Activated T-helper 1 cell treated with anti-CD3 and anti-CD28 coated beads, Interleukin-2, amount 50 U/mL, for 16 hours (primary cell): ENCODE measurements around the gene KCNF1.

ENCODE experiments used
- DNase-seq, 2 donors: peaks; one replicate each; pipeline ENCODE4 v3.0.0-alpha.2; 2020; ENCODE audit warnings: low read depth in 1 of 2, low spot score in 1 of 2

The KCNF1 gene, protein sequence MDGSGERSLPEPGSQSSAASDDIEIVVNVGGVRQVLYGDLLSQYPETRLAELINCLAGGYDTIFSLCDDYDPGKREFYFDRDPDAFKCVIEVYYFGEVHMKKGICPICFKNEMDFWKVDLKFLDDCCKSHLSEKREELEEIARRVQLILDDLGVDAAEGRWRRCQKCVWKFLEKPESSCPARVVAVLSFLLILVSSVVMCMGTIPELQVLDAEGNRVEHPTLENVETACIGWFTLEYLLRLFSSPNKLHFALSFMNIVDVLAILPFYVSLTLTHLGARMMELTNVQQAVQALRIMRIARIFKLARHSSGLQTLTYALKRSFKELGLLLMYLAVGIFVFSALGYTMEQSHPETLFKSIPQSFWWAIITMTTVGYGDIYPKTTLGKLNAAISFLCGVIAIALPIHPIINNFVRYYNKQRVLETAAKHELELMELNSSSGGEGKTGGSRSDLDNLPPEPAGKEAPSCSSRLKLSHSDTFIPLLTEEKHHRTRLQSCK

DNA sequence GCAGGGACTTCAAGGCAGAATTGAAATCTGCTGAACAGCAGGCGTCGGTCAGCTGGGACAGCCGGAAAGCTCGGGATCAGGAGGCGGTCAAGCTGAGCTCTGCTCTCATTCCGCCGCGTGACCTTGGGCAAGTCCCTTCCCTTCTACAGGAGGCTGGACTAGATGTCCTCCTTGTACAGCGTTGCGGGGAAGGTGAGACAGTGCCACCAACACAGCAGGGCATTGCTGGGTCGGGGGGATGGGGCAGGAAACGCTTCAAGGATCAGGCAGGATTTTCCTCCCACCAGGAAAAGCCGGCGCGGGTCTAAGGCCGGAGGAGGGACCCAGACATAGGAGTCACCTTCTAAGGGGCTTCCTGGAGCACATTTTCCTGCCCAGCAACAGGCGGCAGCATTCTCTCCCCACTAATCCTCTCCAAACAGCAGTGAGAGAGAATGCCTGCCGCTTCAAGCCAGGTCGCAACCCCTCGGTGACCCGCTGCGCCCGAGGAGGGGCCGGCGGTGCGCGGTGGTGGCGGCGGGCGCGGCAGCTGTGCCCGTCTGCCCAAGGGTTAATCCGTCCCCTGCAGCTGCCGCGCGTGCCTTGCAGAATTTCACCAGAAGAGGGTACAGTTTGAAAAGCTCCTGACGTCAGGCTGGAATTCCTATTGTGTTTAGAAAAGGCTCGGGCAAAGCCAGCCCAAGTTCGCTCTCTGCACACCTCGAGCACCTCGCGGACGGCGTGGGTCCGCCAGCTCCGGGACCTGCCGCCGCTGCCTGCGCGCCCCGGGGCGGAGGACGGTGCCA is at the start of gene KCNF1:
KCNF1 (plus strand) TSS at position 644 of the 785 bp plus-strand sequence. CDS start 493 bp downstream, outside the sequence.
- DNase-seq, result no peak

DNA sequence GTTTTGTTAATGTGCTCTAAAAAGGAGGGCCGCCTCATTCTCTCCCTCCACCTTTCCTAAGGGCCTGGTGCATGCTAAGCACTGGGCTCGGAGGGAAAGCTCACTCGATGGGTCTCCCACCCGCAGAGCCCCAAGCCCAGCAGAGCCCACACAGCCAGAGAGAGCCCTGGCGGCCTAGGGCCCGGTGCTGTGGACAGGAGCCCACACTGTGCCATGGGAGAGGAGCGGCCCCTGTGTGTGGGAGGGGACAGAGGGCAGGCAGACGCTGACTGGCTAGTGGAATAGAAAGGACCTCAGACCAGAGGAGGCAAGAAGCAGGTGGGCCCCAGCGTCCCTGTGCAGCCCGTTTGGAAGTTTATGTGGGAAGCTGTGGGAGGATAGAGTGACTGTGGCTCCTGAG is 49.4 kb upstream of the KCNF1 start:
- no peak for DNase-seq

DNA sequence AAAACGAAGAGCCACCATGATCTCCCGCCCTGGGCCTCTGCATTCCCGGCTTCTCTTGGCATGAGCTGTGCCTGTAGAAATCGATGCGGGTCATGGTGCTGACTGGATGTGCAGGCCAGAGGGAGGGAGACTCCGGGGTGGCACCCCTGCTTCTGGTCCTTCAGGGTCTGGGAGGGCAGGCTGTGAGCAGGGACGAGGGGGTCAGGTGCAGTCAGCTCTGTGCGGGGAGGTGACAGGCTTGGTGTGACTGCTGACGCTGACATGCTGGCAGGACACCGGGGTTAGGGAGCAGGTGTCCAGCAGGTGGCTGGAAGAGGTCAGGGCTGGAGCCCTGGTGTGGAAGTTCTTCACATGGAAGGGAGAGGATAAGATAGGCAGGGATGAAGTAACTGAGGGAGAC is 48.7 kb upstream of the KCNF1 start:
- no peak for DNase-seq

DNA sequence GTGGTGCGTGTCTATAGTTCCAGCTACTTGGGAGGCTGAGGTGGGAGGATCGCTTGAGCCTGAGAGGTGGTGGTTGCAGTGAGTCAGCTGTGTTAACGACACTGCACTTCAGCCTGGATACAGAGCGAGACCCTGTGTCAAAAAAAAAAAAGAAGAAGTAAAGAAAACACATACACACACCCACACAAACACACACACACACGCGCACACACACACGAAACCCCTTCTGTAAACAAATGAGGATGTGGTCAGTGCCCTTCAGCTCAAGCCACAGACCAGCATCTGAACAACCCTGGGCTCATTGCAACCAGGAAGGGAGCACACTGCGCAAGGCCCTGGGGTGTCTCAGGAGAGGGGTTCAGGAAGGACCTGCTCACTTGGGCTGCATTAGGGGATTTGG is 47.9 kb upstream of the KCNF1 start:
- no peak for DNase-seq

DNA sequence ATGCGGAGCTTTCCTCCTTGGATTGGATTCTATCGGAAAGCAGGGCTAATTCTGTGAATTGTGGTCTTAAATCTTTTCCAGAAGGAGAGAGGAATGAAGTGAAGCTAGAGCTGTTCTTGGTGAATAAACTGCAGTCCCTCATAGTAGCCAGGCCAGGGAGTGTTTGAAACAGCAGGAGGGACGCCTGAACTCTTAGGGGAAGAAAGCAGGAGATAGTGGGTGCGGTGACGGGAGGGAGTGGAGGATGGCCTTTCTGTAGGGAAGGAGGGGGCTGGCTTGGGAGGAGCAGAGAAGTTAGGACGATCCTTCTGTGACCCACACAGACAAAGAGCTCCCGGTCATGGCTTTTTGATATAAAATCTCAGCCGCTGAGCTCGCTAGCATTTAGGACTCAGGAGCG is 47.5 kb upstream of the KCNF1 start:
- DNase-seq, result no peak

DNA sequence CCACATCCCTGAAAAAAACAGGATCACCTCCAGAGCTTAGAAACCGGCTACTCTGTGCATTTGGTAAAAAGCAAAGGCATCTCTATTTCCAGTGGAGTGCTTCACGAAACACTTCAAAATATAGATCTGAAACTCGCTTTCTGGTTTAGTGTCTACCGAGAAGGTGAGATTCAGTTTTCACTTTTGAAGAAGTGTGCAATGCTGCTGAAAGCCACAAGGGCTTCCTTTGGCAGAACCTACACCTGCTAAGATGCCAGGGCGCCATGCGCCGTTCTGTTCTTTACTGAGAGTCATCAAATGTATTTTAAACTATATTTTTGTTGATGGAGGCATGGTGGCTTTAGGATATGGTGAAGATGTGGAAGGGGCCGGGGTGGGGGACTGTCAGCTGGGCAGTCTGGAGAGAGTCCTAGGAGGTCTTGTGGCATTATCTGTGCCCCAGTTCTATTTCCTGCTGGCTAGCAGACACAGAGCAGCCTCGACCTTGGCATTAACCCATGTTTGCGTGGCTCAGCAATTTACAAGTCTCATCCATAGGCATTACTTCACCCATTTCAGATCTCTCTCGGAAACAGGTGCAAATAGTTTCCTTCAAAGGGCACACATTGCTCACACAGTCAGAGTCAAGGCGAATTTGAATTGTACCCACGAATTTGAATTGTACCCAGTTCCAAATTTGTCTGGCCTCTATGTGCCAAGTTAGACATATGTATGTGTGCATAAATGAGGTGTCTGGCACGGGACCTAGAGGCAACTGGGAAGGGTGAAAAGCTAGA is 46.7 kb upstream of the KCNF1 start:
- DNase-seq, result no peak

DNA sequence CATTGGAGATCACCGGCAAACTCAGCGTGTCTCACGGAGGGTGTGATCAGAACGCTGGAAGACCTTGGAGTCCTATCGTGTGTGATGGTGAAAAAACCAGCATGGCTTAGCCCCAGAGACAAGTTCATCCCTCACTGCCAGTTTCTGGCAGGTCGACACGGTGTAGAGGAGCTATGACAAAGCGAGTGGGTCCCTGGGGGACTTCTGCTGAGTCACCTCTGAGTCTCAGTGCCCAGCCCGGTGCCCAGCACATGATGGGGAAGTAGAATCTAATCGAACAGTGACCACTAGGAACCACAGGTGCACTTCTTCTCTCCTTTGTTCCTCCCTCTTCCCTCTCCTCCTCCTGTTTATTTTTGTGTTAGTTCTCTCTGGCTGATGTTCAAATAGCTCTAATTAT is 45.9 kb upstream of the KCNF1 start:
- no peak for DNase-seq

DNA sequence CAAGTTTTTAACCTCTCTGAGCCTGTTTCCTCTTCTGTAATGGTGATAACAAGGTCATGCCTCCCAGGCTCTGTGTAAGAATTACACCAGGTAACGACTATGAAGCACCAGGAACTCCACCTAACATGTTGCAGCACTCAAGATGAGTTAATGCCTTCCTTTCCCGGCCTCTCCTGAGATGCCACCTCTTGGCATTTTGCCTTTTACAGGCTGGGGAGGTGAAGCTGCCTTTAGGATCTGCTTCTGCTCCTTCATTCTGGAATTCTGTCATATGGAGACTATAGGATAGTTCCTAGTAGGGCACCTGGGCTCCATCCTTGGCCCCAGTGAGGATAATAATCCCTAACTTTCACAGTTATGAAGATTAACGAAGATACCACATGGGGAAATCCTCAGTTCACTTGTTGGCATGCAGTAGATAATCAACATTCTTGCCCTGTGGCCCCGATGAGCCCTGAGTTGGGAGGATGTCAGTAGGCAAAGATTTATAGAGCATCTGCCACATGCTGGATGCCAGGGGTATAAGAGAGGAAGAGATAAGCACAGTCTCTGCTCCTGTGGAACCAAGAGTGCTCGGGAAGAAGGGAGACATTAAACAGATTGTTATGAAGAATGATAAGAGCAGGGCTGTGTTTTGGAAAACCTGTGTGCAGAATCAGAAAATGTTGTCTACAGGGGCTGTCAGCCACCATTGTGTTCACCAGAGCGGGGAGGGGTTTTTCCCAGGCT is 43.9 kb upstream of the KCNF1 start:
- DNase-seq, result no peak

DNA sequence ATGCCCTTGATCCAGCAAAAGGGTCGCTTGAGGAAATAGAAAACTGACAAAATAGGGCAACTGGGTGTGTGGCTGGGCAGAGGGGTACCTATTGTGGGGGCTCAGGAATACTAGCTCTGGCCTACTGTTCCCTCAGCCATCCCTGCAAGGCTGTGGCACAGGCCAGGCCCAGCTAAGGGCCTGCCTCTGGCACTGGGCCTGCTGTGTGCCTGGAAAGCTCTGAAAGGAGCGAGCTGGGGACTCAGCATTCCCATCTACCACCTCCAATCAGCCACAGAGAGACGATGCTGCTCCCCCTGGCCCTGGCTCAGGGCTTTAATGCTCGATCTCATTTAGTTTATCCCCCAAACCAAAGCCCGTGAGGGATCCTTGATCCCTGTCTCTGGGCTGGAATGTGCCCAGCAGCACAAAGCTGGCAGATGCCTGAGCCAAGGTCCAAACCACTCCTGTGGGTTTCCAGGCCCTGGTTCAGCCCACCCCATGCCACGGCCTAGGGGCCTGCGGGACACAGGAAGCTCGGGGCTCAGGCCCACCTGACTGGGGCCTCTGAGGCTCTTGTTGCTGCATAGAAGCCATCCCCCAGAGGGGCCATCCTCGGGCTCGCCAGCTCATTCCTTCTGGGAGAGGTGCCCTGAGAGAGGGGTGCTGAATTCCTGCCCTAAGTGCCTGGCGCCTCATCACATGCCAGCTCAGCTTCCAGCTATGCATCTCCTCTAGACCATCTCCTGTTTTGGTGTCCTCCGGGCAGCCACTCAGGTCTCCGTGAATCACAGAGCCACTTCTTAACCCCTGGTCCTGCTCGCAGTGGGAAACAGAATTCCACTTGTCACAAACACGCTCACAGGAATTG is 43.0 kb upstream of the KCNF1 start:
- no peak for DNase-seq

DNA sequence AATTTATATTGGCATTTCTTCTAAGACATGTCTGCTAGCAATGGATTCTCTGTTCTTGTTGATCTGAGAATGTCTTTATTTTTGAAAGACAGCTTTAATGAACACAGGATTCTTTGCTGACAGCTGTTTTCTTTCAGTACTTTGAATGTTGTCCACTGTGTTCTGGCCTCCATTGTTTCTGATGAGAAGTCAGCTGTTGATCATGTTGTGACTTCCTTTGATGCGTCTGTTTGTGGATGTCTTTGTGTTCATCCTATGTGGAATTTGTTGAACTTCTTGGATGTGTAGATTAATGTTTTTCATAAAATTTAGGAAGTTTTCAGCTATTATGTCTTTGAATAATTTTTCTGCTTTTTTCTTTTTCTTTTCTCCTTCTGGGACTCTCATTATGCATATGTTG is 39.8 kb upstream of the KCNF1 start:
- DNase-seq, result no peak

DNA sequence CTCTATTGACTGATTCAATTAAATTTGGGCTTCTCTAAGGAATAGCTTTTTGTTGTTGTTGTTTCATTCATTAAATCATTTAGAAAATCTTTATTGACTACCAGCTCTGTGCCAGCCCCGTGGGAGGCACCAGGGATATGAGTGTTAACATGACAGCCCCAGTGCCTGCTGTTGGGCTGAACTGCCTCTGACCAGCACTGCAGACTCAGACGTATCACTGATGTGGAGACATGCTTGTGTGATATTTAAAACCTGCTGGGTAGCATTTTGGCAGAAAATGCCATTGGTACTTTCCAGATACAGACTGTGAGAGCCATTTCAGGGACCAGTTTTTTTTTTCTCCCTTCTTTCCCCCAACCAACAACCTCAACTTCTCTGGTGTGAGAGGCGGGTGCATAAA is 38.6 kb upstream of the KCNF1 start:
- no peak for DNase-seq

DNA sequence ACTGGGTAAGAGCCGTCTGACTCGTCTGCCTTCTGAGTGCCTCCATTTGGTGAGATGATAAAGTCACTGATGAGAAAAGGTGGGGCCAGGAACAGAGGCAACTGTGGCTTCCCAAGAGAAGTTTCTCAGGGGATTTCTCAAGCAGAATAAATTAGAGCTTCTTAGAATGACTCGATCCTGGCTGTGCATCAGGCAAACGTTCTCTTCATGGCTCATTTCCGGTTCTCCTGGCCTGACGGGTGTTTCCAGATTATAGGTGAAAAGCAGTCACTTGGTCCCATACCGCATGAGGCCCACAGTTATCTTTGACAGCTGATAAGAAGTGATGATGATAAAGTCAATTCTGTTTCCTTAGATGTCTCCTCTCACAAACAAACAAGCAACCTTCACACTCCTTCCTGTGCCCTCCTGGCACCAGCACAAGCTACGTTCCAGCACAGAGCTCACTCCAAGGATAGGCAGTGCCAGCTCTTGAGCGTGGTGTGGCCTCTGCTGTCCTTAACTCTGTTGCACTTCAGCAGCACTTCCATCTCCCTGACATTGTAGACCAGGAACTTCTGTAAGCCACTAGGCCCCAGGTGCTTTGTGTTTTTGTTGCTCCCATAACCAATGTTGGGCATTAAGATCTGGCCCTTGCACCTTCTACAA is 37.8 kb upstream of the KCNF1 start:
- no peak for DNase-seq

DNA sequence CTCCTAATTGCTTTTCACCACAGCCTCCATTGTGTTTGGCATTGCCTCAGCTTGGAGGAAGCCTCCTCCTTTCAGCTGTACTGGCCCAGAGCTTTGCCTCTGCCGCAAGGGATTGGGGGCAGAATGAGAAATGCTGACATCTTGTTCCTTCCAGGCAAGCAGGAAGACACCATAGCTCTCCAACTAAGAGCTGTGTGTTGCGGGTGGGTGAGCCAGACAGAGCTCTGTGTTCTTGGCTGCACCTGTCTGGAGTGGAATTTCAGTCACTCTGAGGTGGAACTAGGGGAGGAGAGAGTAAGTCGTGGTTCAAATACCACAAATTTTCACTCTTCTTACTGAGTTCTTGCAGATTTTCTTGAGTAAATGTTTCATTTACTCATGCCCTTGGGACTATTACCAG is 36.6 kb upstream of the KCNF1 start:
- no peak for DNase-seq

DNA sequence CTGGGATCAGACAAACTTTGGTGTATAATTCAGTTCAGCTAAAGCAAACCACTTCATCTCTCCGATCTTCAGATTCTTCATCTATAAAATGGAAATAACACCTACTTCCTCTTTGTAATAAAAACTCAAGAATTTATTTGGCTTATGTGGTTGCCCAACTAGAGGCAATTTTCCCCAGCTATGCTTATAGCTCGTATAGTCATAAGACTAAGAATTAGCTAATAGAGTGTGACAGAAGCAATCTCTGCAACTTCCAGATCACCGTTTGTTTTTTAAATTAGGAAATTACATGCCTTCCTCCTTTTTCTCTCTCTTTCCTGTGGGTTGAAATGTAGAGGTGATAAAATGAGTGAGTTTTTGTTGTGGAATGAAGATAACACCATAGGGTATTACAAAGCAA is 35.3 kb upstream of the KCNF1 start:
- no peak for DNase-seq

DNA sequence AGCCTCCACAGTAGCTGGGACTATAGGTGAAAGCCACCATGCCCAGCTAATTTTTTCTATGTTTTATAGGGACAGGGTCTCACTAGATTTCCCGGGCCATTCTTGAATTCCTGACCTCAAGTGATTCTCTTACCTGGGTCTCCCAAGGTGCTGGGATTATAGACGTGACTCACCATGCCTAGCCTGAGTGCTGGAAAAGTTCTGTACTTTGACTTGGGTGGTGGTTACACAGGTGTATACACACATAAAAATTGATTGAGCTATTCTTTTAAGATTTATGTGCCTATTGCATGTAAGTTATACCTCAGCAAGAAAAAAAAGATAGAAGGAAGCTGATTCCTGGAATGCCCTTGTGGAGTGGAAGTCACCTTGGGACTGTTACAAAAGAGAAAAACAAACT is 34.8 kb upstream of the KCNF1 start:
- DNase-seq, result no peak

DNA sequence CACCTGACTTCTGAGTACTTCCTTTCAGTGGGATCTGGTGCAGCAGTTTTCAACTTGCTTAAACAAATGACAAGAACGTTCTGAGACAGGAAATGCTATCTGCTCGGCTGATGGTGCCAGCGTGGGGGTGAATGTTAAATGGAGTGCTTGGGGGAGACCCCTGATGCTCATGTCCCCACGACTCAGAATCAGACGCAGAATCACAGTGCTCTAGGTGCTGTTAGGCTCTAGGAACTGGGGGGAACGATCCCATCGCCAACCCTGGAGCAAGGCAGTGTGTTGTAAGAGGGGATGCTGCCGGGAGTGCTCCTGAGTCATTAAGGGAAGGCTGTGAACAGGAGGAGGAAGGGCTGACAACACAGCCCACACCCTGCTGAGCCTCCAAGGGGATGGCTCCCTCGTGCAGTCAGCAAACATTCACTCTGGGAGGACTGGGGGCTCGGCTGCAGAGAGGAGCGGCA is 34.1 kb upstream of the KCNF1 start:
- no peak for DNase-seq

DNA sequence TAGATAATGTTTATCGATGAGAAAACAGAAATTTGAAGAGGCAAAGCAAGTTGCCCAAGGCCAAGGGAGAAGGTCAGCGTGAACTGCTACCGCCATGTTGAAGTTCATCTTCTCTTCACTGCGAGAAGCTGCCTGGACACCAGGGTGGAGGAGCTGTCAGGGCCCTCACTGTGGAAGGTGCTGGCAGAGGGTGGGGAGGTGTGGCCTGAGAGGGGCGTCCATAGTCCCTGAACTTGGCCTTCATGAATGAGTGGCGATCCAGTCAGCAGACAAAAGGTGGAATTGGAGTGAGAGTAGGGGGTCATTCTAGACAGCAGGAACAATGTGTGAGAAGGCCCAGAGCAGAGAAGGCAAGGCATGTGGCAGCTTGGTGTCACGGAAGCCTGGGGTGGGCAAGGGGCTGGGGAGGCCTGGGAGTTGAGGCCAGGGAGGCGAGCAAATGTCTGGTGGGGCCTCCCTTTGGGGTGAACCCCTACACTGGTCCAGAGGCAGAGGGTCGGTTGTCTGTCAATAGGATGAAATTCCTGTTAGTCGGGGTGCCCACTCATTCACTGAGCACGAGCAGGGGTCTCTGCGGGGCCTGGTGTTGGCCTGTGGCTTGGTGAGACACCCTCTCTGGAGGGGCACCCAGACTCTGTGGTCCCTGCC is 33.3 kb upstream of the KCNF1 start:
- no peak for DNase-seq

DNA sequence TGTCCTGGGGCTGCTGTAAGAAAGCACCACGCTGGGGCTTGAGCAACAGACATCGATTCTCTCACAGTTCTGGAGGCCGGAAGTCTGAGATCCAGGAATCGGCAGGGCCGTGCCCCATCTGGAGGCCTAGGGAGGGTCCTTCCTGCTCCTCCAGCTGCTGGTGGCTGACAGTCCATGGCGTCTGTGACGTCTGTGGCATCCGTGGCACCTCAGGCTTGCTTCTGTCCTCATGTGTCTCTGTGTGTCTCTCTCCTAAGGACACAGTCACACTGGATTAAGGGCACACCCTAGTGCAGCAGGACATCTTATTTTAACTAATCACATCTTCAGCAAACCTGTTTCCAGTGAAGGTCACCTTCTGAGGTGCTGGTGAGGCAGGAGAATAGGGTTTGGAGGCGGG is 32.6 kb upstream of the KCNF1 start:
- no peak for DNase-seq
